Activated B cell treated with CpG ODN at 0.5 μM for 24 hours (primary cell): ENCODE data around the gene TMEM183A. TPM values are rescaled to one million over a fixed set of nuclear protein-coding genes. Genes with fewer than 3 reads are reported as not detected.
A peak's percentile ranks its signal among the peaks of the same experiment; 100 is the strongest.

Source experiments
- ATAC-seq: fragments of 200-7000 bp; cut with Tn5 transposase; one replicate; pipeline ENCODE4 v1.10.0; 2021; ENCODE audit warnings: low read depth, mild to moderate bottlenecking, moderate library complexity
- CTCF ChIA-PET: fragments of 350-600 bp; sonication (Branson Sonifier 250); formaldehyde crosslinking; loops from one replicate; lab custom pipeline; 2021; ENCODE audit warnings: antibody characterized with exemption; lab: Charles Lee
- POLR2A ChIA-PET: fragments of 350-600 bp; sonication (Branson Sonifier 250); formaldehyde crosslinking; loops from one replicate; lab custom pipeline; 2021; ENCODE audit warnings: antibody characterized with exemption; lab: Charles Lee
- DNase-seq: peaks from one replicate; pipeline ENCODE4 v3.0.0; 2022
- H3K27ac Mint-ChIP-seq: one replicate; pipeline ENCODE4 v1.8.0; 2020; ENCODE audit warnings: mixed read lengths
- H3K27me3 Mint-ChIP-seq: one replicate; pipeline ENCODE4 v1.8.0; 2021; ENCODE audit warnings: mixed read lengths
- H3K36me3 Mint-ChIP-seq: one replicate; pipeline ENCODE4 v1.8.0; 2021; ENCODE audit warnings: low read depth, mixed read lengths
- H3K4me1 Mint-ChIP-seq: one replicate; pipeline ENCODE4 v1.8.0; 2021; ENCODE audit warnings: mixed read lengths
- H3K4me3 Mint-ChIP-seq: one replicate; pipeline ENCODE4 v1.8.0; 2020; ENCODE audit warnings: mild to moderate bottlenecking, mixed read lengths
- H3K9me3 Mint-ChIP-seq: one replicate; pipeline ENCODE4 v1.8.0; 2020; ENCODE audit warnings: mixed read lengths
- intact Hi-C: fragments of 100-400 bp; cut with micrococcal nuclease; formaldehyde crosslinking; loops from one replicate; pipeline ENCODE4 v1.15.1; 2024
- total RNA-seq: library from RNA; stranded (reverse); gene quantifications from 2 replicates; pipeline ENCODE4 v1.2.3, GENCODE V29; 2022
- TF ChIP-seq, protein P1 (sequence below): fragments of 200-600 bp; IDR thresholded peaks from one replicate; pipeline ENCODE4 v1.8.0; 2022; ENCODE audit warnings: antibody characterized with exemption, mild to moderate bottlenecking

Gene TMEM183A
- total RNA-seq, 1 donor from 2014 or later = 70.6 TPM

GRCh38 chr1:202987255-202987654 lies 19.9 kb upstream of the TMEM183A start:
- ChIA-PET POLR2A (no interaction called here), CTCF (interaction anchor here (1.2 kb wide), 1 partner anchor 10 kb away, joined by 5 read pairs; no protein-coding TSS in a partner anchor)
- TF ChIP-seq, protein P1, sequence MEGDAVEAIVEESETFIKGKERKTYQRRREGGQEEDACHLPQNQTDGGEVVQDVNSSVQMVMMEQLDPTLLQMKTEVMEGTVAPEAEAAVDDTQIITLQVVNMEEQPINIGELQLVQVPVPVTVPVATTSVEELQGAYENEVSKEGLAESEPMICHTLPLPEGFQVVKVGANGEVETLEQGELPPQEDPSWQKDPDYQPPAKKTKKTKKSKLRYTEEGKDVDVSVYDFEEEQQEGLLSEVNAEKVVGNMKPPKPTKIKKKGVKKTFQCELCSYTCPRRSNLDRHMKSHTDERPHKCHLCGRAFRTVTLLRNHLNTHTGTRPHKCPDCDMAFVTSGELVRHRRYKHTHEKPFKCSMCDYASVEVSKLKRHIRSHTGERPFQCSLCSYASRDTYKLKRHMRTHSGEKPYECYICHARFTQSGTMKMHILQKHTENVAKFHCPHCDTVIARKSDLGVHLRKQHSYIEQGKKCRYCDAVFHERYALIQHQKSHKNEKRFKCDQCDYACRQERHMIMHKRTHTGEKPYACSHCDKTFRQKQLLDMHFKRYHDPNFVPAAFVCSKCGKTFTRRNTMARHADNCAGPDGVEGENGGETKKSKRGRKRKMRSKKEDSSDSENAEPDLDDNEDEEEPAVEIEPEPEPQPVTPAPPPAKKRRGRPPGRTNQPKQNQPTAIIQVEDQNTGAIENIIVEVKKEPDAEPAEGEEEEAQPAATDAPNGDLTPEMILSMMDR = no peak
- ATAC-seq (no peak), DNase-seq (no peak)
- no peak overlapping the region for H3K27ac Mint-ChIP-seq
- H3K9me3 Mint-ChIP-seq = no peaks in the 10 kb centered on the region
- peaks cover 40% of the 10 kb centered on the region for H3K4me1 Mint-ChIP-seq
- intact Hi-C loops = no loop called here
- no peaks in the 10 kb centered on the region for H3K36me3 Mint-ChIP-seq
- no peaks in the 10 kb centered on the region for H3K27me3 Mint-ChIP-seq
- H3K4me3 Mint-ChIP-seq = no peak overlapping the region

DNA sequence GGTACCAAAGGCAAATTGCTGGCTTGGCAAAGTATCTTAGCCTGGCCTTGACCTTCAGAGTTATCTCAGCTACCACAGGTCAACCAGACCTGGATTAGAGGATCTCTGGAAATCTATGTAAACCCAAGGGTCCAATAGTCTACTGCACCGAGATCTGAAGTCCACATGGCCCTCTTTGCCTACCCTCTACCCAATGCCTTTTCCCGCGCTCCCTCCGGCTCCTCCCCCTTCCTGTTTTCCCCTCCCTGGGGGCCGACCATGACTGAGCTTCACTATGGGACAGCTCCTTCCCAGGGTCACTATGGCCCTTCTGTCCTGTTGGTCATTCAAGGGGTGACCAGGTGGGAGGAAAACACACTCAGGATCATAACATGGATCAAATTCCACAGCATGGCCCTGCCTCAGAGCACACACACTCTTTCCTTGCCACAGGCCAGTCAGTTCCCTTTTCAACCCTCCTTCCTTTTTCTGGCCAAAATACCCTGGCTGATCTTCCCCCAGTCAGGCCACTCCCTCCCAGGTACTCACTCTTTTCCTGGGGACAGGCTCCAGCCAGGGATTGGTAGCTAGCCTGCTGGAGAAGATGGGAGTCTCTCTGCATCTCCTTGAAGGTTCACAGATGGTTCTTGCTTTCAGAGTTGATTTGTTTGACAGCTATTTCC lies 19.1 kb upstream of the TMEM183A start:
- CTCF ChIA-PET = interaction anchor here (1.2 kb wide), 1 partner anchor 9 kb away, joined by 5 read pairs; no protein-coding TSS in a partner anchor

GRCh38 chr1:202989879-202990278 lies 17.3 kb upstream of the TMEM183A start:
- Mint-ChIP-seq H3K4me1 (peaks cover 40% of the 10 kb centered on the region), H3K27ac (peak overlapping the region; percentile 65), H3K27me3 (no peaks in the 10 kb centered on the region), H3K9me3 (no peaks in the 10 kb centered on the region), H3K4me3 (peak overlapping the region; percentile 28), H3K36me3 (no peaks in the 10 kb centered on the region)
- TF ChIP-seq, protein P1 = no peak
- POLR2A ChIA-PET = interaction anchor here (0.7 to 1.4 kb wide), 3 partner anchors 9 to 63 kb away, joined by 5 to 9 read pairs (median 7); partner anchors contain the start of genes KLHL12 and TMEM183A
- intact Hi-C loops = no loop called here
- CTCF ChIA-PET = interaction anchor here (1.7 kb wide), 1 partner anchor 10 kb away, joined by 4 read pairs; no protein-coding TSS in a partner anchor
- ATAC-seq (peak; percentile 21), DNase-seq (no peak)

More for the DNA sequence above, 19.1 kb upstream of the TMEM183A start:
- ATAC-seq = no peak
- H3K4me1 Mint-ChIP-seq = peaks cover 40% of the 10 kb centered on the region
- peak overlapping the region; percentile 30 for H3K27ac Mint-ChIP-seq
- no peaks in the 10 kb centered on the region for H3K27me3 Mint-ChIP-seq
- H3K4me3 Mint-ChIP-seq = no peak overlapping the region
- H3K9me3 Mint-ChIP-seq = no peaks in the 10 kb centered on the region
- H3K36me3 Mint-ChIP-seq = no peaks in the 10 kb centered on the region
- no peak for DNase-seq
- intact Hi-C loops = no loop called here
- TF ChIP-seq, protein P1 = no peak
- POLR2A ChIA-PET = no interaction called here

DNA sequence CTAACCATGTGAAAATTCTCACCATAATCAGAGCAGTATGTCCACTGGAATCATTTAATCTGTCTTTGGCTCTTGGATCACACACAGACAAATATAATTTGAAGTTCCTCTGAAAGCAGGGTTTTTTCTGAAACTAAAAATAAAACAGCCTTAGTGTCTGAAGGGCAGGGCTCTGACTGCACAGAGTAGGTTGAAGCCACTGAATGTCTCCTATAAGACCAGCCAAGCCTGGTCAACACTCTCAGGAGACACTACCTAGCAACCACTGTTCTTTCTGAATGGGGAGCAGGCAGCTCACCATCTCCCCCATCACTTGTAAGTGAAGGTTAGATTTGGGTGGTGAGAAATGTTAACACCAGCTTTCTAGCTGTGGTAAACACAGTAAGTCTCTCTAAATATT lies 16.1 kb upstream of the TMEM183A start:
- CTCF ChIA-PET = interaction anchor here (1.7 kb wide), 1 partner anchor 8 kb away, joined by 4 read pairs; no protein-coding TSS in a partner anchor
- POLR2A ChIA-PET = interaction anchor here (1.4 kb wide), 1 partner anchor 16 kb away, joined by 7 read pairs; the partner anchor contains the start of gene TMEM183A
- H3K27ac Mint-ChIP-seq = no peak overlapping the region

DNA sequence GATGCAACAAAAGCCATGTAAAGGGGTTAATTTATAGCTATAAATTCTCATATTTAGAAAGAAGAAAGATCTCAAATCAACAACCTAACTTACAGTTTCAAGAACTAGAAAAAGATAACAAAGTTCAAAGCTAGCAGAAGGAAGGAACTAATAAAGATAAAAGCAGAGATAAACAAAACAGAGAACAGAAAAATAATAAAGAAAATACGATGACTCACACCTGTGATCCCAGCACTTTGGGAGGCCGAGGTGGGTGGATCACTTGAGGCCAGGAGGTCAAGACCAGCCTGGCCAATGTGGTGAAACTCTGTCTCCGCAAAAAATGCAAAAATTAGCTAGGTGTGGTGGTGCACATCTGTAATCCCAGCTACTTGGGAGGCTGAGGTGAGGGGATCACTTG lies 12.4 kb upstream of the TMEM183A start:
- Mint-ChIP-seq H3K36me3 (no peaks in the 10 kb centered on the region), H3K9me3 (no peaks in the 10 kb centered on the region), H3K4me1 (peaks cover 34% of the 10 kb centered on the region), H3K27ac (no peak overlapping the region), H3K27me3 (peaks cover 2% of the 10 kb centered on the region), H3K4me3 (no peak overlapping the region)
- intact Hi-C loops = no loop called here
- ATAC-seq = no peak
- TF ChIP-seq, protein P1 = no peak
- CTCF ChIA-PET = no interaction called here
- POLR2A ChIA-PET = interaction anchor here (1.6 kb wide), 1 partner anchor 12 kb away, joined by 11 read pairs; the partner anchor contains the start of gene TMEM183A
- DNase-seq = no peak

More for the DNA sequence above, 16.1 kb upstream of the TMEM183A start:
- peaks cover 40% of the 10 kb centered on the region for H3K4me1 Mint-ChIP-seq
- no peaks in the 10 kb centered on the region for H3K9me3 Mint-ChIP-seq
- intact Hi-C loops = no loop called here
- DNase-seq = no peak
- no peak overlapping the region for H3K4me3 Mint-ChIP-seq
- peak; percentile 31 for ATAC-seq
- TF ChIP-seq, protein P1 = no peak
- H3K27me3 Mint-ChIP-seq = peaks cover 2% of the 10 kb centered on the region
- H3K36me3 Mint-ChIP-seq = no peaks in the 10 kb centered on the region
